GM18520 (cell line): ENCODE results near the gene NDUFV3.
"Not testable (repeated sequence)": the region's sequence is repeated elsewhere in the genome, so short reads cannot be mapped to it uniquely, and the experiment has no call there.

ENCODE experiments used
- ATAC-seq: cut with Tn5 transposase; IDR thresholded peaks from one replicate; pipeline ENCODE4 v1.9.1; 2021; ENCODE audit not compliant: unreplicated experiment

NDUFV3 gene

DNA sequence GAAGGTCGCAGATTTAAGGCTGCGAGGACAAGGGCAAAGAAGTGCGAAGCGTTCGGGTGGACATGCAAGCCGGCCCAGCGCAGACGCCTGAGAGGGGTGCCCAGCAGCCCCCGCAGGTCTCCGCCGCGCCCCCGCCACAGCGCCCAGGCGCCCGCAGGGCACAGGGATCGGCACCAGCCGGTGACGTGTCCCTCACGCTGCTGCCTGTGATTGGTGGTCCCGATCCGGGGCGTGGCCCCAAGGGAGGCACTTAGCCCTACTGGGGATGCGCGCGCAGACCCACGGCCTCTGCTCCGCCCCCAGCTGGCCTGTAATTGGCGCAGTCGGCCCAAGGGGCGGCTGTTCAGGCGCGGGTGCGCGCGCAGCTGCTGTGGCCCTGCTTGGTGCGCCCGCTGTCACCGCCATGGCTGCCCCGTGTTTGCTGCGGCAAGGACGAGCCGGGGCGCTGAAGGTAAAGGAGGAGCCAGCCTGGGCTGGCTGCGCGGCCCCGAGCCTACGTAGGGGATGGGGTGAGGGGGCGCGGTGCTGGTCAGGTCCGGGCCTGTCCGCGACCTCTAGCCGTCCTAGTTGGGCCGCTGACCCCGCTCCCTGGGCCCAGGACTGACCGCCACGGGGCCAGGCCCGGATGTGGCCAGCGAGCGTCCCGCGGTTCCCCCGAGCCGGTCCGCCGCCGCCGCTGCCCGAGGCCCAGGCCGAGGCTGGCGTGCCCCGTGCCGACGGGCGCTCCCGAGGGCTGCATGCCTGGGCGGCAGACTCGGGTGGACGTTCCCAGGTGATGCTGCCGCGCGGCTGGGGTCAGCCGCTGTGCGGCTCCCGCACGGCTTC lies at the start of gene NDUFV3:
Gene NDUFV3, plus strand, starts transcription at position 379 of the 825 bp plus-strand sequence. Its CDS starts 25 bp downstream, at position 404.
- peak; percentile 91 for ATAC-seq

DNA sequence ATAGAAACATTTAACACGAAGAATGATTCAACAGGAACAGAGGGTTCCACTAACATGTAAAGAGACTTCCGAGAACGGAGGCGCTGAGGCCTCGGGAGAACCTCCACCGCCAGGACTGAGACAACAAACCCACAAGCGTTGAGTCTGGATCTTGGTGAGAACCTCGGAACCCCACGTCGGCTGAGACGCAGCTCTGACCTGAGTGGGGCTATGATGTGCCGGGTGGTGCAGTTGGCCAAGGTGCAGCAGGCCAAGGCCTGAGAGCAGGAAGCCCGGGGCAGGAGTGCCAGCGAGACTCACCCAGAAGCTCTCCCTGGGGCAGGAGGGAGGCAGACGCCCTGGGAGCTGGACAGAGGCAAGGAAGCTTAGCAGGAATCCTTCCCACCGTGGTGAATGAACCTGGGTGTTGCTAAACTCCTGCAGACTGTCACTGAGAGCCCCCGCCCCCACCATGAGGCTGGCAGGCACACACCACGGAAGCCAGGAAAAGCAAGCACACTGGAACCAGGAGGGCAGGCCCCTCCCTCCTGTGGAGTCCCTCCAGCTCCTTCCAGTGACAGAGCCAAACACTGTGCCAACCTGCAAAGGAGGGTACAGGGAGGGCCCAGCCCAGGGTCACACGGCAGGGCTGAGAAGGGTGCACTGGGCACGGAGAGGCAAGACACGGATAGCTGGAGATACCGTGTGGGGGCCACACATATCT lies 48.5 kb upstream of the NDUFV3 start:
- no peak for ATAC-seq

DNA sequence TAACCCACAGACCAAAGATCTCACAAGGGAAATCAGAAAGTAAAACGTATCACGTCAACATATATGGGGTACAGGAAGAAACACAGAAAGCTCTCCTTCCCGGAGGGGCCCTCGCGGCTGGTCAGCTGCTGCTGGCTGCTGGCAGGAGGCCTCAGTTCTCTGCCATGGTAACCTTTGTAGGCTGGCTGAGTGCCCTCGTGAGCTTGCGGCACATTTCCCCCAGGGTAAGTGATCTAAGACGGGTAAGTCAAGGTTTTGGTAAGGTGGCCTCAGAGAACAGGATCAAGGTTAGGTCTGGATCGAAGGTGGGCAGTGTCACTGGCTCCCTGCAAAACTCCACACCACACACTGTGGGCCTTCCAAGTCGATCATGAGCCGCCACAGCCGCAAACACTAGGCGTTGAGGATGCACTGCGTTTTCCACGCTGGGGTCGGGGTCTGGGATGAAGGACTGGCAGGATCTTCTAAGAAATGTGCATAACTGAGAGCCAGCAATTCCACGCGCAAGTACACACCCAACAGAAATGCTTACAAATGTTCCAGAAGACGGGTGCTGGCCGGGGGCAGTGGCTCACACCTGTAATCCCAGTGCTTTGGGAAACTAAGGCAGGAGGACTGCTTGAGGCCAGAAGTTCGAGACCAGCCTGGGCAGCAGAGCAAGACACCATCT lies 47.7 kb upstream of the NDUFV3 start:
- no peak for ATAC-seq

DNA sequence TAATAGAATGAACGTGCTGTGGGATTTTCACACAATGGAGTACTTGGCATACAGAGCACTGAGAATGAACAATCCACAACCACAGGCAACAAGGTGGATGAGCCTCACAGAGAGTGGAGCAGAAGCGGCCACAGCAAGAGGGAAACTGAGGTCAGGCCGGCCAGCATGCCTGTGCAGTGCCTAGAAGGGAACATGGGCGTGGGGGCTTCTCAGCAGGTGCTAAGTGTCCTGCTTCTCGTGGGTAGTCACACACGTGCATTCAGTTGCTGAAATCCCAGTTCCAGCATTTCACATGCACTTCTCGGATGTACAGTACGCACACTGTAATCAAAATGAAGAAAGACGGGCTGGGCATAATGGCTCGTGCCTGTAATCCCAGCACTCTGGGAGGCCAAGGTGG lies 46.9 kb upstream of the NDUFV3 start:
- ATAC-seq: no peak

DNA sequence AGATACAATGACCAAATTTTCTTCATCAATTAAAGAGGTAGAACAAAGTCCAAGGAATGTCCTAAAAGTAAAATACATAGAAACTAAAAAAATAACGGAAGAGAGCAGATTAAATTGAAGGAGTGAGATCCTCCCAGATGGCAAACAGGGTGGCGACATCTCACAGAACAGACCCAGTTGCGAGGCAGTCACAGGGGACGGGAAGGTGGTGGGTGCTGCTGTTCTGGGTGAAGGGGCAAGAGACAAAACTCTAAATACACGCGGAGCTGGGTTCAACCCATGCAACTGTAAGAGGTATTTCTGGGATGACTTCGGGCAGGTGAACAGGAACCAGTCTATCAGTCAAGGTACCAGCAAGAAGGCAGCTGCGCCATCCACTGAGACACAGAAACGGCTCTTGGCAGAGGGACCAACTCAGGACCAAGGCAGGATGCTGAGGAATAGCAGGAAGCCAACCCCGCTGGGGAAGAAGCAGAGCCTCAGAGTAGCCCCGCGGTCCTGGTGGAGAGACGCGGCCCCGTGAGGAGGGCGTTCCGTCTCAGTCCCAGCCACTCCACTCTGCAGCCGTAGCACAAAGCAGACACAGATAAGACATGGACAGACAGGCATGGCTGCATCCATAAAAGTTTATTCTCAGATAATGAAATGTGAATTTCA lies 45.9 kb upstream of the NDUFV3 start:
- ATAC-seq: no peak

DNA sequence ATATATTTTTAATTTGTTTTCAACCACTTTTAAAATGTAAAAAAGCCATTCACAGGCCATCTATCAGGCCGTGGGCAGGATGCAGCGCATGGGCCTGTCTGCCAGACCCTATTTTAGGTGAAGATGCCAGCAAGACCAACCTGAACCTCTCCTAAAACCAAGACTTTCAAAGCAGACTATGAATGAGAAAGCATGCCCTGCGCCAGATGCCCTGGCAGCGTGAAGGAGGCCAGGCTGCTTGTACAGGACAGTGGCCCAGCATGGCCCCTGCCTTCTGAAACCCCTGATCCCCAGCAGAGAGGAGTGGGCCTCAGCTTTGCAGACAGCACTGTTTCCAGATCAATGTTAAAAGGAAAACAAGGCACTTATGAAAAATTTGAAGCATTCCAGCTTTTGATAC lies 45.4 kb upstream of the NDUFV3 start:
- ATAC-seq: no peak

DNA sequence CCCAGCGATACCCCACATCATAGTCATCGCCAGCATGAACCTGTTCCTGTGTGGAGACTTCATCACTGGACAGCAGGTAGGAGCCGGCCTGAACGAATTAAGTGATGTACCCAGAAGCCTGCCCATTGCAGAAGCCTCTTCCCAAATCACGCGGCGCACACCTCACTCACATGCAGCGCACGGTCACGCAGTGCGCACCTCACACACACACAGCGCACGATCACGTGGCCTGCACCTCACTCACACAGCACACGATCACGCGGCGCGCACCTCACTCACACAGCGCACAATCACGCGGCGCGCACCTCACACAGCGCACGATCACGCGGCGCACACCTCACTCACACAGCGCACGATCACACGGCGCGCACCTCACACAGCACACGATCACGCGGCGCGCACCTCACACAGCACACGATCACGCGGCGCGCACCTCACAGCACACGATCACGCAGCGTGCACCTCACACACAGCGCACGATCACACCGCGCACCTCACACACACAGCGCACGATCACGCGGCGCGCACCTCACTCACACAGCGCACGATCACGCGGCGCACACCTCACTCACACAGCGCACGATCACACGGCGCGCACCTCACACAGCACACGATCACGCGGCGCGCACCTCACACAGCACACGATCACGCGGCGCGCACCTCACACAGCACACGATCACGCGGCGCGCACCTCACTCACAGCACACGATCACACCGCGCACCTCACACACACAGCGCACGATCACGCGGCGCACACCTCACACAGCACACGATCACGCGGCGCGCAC lies 44.8 kb upstream of the NDUFV3 start:
- not testable (repeated sequence) for ATAC-seq

DNA sequence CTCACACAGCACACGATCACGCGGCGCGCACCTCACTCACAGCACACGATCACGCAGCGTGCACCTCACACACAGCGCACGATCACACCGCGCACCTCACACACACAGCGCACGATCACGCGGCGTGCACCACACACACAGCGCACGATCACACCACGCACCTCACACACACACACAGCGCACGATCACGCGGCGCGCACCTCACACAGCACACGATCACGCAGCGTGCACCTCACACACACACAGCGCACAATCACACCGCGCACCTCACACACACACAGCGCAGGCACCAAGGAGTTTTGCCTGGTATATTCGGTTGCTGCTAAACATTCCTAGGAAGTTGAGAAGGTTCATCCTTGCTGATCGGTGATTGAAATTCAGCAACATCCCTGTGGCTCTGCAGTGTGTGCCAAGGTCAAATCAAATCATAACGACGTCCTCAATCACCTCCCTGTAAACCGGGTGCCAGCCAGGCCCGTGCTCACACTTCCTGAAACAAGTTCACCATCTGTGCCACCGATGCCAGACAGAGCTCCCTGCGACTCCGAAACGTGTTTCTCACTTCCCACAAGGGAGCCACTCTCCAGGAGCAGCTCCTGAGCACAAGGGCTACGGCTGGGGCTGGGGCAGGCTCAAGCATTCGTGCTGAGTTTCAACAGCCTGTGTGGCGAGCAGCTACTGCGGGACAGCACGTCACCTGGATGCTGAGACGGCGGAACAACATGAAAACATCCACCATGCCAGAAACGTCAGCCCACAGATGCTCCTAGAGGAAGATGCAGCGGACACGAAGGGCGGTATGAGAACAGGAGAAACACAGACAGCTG lies 44.0 kb upstream of the NDUFV3 start:
- ATAC-seq: no peak

DNA sequence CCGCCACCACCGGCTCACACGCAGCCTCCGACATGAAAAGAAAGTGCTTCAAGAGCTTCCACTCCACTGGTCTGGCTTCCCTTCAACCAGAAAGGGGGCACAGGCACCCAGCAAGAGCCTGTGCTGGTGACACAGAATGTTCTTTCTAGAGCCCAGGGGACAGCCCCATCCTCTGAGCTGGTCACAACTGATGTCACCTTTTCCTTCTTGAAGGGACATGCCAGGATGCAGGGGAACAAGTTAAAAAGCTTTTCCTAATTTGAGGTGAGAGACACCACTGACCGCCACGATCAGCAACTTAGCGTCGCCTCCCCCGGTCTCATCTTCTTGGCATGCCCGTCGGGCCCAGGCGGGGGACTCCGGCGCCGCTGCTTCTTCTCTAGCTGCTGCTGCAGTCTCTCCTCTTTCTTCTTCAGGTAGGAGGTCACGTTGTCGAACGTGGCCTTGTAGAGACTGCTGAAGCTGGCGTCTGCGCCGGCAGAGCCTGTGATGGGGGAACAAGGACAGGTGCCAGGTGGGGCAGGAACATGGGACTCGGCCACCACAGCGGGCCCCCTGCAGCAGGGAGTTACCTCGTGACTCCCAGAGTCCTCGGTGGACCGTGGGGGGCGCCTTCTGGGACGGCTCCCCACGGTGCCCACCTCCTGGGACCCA lies 43.2 kb upstream of the NDUFV3 start:
- no peak for ATAC-seq

DNA sequence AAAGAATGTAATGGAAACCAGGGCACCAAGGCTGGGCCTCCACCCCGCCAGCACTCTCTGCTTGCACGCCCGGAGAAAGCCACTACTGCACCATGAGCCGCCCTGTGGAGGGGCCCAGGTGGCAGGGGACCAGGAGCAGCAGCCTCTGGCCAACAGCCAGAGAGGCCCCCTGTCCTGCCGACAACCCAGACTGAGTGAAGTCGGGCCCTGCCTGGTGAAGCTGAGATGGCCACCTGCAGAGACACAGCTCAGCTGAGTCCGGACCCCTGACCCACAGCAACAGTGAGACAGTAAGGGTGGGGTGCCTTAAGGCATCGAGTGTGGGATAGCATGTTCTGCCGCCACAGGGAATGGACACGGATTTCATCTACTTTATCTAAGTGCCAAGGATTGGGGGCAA lies 42.6 kb upstream of the NDUFV3 start:
- no peak for ATAC-seq

DNA sequence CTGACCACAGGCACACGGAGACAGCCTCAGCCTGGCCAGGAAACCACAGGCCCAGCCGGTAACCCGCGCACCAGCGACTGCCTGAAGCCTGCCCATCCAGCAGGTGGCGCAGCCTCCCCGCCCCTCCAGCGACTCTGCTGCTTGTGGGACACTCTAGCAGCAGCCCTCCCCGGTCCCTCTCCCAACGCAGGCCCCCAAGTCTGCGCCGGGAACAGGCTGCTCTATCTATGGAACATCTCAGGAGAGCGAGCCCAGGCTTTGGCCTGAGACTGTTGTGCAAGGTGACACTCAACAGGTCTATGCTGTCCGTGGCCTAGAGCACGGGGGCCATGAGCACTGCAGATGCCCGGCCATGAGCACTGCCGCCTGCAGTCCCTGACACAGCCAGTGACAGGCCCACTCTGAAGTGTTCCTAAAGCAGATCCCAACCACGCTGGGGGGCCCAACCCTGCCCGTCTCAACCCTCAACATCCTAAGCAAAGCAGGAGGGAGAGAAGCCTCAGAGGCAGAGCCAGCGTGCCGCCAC lies 42.2 kb upstream of the NDUFV3 start:
- ATAC-seq: no peak

DNA sequence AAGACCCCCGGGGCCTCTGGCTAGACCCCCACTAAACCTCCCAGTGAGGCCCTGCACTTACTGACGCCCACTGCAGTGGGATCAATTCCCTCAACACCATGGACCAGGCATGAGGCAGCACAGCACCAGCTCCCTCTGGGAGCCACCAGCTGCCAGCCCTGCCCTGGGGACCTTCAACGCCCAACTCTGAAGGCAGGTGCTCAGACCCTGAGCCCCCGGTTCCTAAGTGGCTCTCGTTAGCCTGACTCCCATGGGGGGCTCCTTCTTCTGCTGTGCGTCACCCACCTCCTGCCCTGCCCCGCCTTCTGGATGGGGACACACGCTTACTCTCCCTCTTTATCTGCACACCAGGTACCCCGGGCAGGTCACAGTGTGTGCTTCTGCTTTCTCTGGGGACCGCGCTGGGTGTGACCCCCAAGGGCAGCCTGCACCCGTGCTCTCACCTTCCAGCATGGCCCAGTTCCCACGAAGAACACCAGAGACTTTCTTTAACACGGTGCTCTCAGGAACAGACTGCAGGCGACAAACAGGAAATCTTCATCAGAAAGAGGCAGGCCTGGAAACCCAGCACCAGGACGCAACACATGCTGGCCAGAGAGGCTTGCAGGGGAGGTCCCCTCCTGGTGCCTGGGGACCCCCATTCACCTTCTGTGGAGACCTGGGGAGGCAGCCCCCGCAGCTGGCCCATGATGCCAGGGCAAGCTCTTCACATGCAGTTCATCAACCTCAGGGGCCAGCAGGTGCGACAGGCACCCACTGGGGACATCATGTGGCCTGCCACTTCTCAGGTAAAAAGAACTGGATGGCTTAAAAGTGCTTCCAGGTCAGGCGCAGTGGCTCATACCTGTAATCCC lies 41.1 kb upstream of the NDUFV3 start:
- no peak for ATAC-seq

DNA sequence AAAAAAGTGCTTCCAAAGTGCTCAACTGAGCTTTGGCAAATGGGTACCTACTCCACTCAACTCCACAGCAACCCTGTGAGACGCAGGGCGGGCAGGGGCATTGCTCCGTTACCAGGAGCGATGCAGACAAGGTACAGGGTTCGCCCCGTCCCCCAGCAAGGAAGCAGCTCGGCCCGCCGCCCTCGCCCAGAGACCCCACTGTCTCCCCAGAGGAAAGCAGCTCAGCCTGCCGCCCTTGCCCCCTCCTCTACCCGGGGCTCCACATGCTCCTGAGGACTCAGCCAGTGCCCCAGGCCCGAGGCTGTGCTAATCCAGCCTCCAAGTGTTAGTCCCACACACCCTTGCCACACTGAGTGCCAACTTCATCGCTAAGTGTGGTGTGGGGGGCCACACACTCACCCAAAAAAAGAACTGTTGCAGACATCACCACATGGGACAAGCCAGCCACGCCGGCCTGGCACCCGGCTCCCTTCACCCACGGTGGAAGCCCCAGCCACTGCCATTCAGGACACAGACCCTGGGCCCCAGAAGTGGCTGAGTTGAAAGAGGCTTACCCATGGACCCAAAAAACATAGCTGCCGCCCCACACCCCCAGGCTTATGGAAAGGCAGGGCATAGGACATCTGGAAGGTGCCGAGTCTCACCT lies 40.1 kb upstream of the NDUFV3 start:
- ATAC-seq: no peak

DNA sequence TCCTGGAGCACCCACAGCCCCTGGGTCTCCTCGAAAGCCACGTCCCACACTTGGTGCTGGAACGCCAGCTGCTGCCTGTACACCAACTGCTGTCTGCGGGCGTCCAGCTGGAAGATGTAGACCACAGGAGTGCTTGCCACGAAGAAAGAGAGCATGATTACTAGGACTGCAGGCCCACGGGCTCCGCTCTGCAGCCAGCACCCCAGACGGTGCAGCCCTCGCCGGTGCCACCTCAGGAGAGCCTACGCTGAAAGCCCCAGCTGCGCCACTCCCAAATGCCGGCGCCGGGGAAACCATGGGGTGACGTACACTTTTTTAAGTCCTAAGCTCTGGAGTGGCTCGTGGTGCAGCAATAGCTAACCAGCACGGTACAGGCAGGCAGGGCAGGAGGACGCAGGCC lies 39.5 kb upstream of the NDUFV3 start:
- no peak for ATAC-seq

DNA sequence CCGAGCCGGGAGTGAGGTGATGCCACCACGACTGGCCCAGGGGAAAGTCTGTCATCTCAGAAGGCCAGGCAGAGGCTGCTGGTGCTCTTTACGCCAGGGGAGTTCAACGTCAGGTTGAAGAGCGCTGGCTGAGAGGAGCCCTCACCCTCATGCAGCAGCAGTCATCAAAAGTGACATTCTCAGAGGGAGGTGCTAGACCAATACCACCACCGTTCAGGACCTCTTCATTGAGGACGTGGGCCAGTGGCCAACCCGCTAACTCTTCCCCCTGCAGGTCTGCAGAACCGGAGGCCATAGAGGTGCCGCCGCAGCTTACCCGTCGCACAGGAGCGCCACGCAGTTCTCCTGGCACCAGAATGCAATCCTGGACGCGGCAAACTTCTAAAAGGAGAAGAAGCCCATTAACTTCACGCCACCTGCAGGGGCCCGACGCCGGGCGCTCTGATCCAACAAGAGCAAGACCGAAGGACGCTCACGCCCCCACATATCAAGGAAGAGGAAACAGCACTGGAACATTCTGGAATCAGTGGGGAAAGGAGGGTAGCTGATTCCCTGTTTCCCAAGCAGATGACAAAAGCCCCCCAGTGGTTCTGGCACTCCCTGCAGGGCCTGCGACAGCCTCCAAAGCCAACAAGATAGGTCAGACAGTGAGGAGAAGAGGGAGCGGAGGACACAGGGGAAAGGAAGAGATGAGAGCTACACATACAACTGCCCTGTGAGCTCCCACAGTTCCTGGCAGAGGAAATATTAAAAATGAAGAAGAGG lies 38.7 kb upstream of the NDUFV3 start:
- no peak for ATAC-seq

DNA sequence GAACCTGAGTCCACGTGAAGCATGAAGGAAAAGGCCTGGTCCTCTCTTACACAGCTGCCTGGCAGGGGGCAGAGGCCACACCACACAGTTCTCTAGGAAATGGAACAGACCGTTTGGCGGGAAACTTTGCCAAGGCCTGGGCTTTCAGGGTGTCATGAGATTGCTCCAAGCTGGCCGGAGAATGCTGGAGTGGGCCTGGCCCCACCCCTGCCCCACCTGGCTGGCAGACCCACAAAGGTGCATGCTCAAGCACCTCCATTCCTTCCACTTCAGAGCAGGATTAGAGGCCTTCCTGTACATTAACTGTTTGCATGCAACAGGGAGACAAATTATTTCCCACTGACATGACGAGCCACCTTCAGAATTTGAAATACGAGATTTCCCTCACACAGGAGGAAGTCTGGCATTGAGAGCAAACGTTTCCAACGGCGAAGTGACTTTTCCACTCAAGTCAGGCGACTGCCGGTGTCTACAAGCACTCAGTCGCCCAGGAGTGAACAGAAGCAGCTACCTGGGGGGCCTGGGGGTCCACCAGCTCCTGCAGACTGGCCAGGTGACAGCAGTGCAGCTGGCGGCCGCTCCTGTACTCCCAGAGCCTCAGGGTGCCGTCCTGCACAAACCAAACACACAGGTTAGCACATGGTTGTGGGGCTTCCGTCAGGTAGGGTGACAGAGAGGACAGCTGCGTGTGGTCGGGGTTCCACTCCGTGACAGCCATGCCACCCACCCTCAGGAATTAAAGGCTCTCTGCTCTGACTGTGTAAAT lies 37.8 kb upstream of the NDUFV3 start:
- no peak for ATAC-seq
